CD1c-positive myeloid dendritic cell (primary cell): ENCODE measurements around the gene CDX1.

Experiments used
- DNase-seq: peaks from one replicate; pipeline ENCODE4 v3.0.0-alpha.2; 2016; ENCODE audit errors: extremely low spot score

The CDX1 gene

DNA sequence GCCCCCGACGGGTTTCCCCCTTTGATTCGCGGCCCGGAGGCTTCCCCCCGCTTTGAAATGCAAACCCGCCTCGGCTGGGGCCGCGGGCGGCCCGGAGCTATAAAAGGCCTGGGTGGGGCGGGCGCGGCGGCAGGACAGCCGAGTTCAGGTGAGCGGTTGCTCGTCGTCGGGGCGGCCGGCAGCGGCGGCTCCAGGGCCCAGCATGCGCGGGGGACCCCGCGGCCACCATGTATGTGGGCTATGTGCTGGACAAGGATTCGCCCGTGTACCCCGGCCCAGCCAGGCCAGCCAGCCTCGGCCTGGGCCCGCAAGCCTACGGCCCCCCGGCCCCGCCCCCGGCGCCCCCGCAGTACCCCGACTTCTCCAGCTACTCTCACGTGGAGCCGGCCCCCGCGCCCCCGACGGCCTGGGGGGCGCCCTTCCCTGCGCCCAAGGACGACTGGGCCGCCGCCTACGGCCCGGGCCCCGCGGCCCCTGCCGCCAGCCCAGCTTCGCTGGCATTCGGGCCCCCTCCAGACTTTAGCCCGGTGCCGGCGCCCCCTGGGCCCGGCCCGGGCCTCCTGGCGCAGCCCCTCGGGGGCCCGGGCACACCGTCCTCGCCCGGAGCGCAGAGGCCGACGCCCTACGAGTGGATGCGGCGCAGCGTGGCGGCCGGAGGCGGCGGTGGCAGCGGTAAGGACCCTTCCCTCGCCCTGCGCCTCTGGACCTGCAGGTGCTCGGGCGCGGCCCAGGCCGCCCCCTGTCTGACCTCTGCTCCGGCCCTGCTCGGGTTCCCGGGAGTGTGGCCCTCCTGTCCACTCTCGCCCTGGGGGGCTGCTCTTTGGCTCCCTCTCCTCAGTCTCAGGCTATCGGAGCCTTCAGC, at the start of gene CDX1:
CDX1 (plus strand) TSS at position 129 of the 862 bp plus-strand sequence; CDS start at position 228, 99 bp downstream.
- DNase-seq = no peak

DNA sequence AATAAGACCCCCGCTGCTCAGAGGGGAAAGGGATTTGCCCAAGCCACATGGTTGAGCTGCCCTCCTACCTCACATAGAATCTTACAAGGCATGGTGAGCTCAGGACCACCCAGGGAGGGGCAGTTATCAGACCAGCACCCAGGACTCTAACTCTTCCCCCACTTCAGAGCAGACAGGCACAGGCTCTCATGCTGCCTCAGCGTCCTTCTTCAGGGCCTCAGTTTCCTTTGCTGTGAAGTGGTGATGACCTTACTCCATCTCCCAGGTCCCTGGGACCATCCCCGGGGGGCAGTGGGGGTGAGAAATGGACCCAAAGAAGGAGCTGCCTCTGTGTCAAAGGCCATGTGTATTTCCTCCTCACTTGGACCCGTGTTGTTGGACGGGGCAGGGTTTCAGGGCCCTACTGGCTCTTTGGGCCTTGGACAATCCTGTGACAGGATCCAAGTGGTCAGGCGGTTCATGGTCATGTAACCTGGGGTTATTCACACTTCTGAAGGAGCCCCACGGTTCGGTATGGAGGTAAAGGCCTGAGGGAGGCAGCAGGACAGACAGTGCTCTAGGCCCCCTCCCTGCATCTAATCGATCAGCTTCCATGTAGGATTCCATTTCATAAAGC, 48.5 kb upstream of the CDX1 start:
- DNase-seq = no peak

DNA sequence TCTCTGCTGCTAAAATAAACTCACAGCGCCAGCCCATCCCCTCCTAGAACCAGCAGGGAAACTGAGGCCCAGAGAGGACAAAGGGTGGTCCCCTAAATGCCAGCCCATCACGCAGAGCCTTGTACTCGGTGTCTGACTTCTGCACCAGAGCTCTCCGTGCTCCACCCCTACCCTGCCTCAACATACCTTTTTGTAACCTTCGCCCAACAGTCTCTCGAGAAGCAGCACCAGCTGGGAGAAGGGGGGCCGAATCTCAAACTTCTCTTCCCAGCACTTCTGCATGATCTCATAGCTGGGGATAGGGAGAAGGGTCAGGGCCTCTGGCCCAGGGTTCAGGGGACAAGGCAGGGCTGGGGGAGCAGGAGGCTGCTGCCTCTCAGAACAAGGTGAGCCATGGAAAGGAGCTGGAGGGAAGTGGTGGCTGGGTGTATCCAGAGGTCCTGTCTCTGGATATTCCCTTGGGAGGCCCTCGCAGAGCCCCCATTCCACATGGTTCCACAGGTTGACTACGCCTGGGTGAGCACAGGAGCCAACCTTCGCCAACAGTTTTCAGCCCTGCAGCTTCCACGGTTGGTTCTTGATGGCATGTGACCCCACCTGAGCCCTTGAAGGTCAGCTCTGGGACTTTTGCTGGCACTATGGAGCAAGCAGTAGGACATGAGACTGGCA, 47.9 kb upstream of the CDX1 start:
- no peak for DNase-seq

DNA sequence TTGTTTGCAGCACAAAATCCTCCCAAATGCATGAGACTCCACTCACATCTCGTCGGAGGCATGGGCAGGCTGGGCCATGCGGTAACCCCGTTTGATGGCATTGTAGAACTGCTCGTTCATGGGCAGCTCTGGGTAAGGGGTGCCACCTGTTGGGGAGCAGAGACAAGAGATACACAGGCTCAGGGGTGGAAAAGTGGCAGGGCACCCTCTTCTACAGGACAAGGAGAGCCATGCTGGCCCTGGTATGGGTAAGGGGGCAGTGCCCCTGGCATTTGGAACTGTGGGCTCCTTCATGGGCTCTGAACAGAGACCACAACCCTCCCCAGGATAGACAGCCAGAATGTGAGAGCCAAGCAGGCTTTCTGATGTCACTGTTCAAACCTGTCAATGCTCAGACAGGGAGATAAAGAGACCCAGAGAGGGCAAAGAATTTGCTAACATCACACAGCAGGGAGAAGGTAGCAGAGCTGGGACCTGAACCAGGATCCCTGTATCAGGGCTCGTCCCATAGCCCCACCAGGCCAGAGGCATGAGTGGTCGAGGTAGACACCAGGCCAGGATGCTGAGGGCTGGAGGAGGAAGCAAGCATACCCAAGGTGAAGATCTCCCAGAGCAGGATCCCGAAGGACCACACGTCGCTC, 47.0 kb upstream of the CDX1 start:
- DNase-seq = no peak

DNA sequence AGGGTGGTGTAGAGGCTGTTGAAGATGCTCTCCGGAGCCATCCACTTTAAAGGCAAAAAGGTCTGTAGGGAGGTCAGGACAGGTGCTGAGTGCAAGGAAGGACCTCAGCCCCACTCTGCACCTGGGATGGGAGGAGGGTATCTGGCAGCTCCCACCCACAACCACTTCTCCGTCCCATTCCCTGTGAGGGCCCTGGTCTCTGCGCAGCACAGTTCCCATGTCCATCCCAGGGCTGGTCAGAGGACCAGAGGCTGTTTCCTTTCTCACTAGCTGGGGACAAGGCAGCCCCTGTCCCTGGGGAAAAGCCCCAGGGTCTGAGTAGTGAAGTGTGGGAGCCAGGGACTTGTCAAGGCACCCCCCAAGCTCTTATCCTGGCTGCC, 46.5 kb upstream of the CDX1 start:
- DNase-seq = no peak

DNA sequence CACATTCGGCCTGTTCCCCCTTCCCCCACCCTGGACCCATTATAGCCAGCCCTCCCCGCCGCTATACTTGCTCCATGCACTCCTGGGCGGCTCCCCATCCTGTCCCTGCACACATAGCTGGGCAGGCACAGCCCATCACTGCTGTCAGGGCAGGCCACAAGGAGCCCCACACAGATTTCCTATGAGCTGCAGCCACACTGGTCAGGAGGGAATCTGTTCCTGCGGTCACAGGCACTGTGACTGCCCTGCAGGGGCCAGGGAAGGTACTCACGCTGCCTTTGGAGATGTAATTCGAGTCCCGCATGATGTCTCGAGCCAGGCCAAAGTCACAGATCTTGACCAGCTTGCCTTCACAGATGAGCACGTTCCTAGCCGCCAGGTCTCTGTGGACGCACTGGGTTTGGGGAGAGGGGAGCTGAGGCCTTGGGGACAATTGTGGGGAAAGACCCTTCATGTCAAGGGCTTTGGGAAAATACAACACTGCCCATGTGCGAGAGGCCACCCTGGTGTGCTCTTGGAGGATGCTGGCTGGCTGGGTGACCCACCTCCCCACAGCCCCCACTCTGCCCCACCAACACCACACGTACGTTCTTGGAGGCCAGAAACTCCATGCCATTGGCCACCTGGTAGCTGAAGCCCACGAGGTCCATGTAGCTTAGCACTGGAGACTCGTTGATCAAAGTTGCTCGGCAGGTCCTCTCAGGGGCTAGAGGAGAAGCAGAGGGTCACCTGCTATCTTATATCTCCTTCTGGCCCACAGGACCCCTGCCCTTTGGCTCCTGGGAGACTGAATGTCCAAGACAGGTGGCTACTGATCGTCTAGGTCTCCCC, 45.7 kb upstream of the CDX1 start:
- DNase-seq = no peak

DNA sequence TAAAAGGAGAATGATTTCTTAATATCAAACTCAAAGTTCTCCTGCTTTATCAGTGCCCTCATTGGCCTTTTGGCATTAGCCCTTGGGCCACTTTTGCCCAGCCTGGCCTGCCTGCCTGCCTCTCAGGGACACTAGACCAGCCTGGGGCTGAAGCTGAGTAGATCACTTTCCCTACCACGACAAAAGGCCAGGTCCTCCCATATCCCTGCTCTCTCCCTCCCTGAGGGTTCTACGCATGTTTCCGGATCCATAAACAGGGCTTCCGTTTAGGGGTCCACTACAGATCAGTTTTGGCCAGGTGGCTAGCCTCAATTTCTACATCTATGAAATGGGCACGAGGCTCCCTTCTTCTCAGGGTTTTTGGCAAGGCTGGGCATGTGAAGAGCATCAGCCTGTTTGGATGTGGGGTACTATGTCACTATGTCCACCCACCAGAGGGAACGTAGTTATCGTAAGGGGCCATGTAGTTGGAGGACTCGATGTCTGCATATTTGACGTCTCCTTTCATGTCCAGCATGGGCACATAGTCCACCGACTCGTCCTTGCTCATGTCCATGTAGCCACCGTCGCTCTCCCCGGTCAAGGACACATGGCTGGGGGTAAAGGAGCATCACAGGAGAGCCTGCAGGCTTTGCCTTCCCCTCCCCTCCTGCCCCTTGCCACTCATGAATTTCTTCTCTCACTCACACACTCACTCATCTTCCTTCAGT, 45.0 kb upstream of the CDX1 start:
- no peak for DNase-seq

DNA sequence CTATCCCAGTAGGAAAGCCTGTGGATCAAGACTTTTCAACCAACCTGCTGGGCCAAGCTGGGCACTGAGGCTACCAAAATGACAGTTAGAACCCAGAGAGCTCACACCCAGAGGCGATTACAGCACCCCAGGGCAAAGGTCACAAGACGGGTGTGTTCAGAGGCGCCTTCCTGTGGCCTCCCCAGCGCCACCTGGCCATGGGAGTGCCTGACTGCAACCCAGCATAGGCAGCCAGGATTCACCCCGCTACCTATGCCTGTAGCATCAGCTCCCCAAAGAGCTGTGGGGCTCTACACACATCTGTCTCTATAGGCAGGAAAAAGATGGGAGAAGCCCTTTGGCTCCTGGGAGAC, 44.4 kb upstream of the CDX1 start:
- DNase-seq = peak; percentile 70

DNA sequence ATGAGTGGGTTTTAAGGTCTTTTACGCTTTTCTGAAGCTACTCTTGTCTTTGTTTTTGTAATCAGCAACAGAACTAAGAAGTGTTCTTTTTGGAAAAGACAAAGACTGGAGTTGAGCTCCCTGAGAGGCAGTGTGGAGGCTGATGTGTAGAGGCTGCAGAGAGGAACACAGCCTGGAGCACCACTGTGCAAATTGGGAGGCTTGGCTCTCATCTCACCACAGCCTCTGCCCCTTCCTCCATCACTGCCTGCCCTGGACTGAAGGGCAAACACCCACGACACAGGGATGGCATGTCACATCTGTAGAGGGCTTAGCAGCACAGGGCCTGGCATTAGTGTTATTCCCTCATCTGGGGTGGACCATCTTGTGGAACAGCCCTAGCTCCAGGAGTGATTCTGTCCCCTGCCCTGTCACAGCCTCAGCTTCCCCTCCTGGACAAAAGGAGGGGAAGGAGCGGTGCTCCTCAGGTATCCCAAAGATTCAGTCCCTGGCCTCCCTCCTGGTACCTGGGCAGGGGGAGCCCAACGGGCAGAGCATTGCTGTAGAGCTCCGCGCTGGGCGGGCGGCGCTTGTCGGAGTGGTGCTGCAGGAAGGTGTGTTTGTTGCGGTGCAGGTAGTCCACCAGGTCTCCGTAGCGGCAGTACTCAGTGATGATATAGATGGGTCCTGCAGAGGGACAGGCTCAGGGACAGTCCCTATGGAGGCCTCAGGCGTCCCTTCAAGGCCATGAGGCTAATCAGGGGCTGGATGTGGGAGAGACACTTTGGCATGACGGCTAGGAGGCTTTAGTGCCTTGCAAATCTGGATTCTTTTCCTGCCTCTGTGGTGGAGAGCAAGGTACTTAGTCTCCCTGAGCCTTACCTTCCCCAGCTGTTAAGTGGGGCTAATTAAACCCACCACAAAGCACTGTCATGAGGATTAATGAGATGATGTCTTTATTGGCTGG, 43.8 kb upstream of the CDX1 start:
- no peak for DNase-seq

DNA sequence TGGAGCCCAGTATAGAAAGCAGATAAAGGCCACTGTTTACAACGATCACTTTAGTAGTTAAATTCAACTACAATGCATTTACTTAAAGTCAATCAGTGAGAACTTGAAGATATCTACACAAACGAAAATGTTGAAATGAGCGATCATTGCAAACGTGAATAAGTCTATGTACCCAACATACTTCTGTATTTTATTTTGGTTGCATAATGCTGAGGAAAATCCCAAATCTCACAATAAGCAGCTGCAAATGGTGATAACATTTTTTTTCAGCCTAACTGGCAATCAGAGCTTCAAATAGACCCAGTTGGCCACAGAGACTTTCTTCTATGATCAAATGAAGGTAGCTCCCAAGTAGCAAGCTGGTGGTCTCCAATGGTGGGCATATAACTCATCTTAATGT, 43.0 kb upstream of the CDX1 start:
- DNase-seq = peak; percentile 85

DNA sequence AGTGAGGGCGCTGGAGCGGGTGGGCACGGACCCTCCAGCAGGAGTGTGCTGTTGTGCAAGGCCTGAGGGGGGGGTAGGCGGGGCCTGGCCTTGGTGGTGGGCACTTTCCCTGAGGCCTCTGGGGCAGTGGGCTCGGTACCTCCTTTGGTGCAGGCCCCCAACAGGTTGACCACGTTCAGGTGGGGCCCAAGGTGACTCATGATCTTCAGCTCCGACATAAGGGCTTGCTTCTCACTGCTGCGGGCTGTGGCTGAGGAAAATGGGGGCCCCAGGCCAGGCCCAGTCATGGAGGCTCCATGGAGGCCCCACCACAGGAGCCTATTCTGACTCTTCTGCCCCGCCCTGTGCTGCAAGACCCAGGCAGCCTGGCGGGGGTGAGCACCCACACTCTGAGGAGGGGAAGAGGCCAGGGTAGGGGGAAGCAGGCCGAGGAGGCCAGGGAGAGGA, 42.4 kb upstream of the CDX1 start:
- peak; percentile 61 for DNase-seq

DNA sequence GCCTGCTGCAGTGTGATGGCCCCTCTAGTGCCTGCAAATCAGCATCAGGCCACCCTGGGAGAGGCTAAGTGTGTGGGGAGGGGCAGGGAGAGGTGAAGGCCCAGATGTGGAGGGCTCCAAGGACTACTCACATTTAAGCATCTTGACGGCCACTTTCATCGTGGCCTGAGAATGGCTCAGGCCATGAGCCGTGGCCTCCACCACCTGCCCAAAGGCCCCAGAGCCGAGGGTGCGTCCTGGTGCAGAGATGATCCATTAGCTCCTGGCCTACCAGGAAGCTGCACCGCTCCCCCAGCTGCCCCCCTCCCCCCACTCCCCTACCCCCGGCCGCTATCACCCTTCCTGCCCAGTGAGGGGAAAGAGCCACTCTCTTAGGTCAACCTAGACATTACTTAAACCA, 42.0 kb upstream of the CDX1 start:
- DNase-seq = no peak

DNA sequence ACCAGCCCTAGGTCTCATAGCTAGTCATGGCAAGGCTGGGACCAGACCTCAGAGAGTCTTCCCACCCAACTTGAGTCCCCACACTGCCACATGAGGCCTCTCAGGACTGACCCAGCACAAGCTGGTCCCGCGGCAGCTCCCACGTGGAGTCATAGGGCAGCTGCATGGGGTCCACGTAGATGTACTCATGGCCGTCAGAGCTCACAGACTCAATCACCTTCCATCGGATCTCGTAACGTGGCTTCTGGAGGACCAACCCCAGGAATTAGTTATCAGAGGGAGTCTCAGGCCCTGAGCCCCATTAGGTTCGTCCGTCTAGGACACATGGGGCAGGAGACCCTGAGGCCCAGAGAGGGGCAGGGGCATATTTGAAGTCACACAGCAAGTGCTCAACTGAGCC, 41.2 kb upstream of the CDX1 start:
- DNase-seq = no peak

DNA sequence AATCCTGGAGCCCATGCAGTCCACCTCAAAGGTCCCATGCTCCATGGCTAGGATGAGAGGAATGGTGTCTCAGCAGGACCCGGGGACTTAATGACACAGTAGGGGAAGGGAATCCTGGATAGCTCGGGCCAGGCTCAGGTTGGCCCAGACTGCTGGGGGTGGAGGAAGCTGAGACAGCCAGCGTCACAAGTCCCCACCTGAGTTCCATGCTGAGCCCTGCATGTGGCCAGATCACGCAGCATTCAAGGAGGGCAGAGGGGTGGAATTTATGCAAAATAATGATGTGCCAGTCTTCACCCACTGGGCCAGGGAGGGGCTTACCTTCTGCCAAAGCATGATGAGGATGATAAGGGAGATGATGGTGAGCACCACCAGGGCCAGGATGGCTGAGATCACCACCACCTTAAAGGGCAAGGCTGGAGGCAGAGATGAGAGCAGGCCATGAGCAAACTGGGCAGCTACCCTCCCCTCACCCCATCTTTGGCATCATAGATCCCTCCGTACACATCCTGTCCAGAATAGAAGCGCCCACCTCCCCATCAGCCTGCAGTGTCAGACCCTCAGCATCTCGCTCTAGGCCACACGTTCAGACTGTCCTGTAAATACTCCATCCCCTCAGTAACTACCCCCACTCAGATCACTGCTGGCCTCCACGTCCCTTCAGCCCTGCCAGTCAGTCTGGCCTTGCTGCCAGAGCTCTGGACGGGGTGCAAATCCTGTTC, 40.2 kb upstream of the CDX1 start:
- no peak for DNase-seq

DNA sequence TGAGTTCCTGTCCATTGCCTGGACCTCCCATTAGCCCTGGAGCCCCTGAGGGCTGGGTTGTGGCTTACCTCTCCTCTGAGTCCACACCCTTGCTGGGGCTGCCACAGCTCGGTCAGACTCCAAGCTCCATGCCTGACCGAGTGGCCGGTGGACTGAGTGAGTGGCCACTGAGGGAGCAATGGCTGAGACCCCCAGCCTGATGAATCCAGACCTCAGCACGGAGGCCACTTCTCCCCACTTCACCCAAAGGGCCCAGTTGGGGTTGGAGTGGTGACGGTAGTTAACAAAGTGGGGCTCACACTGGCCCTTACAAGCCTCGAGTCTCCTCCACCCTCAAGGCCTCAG, 39.7 kb upstream of the CDX1 start:
- DNase-seq = no peak

DNA sequence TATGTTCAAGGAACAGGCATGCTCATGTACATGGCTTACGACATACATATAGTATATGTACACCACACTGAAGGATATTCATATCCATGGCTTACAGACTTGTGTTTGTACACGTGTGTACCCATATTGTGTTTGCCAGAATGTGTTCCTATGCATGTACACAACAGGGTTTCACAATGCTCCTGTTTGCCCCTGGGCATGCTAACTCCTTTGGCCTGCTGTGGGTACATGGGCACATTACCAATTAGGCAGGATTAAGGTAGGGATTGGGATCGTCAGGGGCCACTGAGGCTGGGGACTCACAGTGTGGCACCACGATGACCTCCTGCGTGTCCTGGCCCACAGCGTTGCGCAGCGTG, 37.1 kb upstream of the CDX1 start:
- no peak for DNase-seq

DNA sequence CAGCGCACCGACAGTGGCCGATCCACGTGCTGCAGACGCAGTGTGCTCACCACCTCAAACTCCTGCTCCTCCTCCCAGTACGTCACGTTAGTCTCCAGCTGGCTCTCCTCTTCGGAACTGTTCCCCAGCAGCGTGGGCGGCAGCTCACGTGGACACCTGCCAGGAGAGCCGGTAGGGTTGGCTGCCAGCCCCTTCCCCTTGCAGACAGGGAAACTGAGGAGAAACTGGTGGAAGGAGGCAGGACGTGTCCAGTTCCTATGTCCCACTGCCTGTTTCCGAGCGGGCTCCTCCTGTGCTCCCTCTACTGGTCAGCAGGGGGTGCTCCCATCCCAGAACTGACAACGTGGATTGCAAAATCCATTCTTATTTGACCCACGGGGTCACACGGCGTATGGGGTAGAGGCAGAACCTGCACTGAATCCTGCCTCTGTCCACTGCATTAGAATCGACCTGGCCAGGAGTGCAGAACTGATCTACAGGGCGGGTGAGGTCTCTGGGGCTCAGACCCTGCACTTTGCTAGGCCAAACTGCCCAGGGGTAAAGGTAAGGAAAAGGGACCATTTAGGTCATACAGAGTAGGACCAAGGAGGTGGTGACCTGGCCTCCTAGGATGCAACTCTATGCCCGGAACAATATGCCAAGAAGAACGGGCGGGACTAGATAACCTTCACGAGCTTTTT, 36.6 kb upstream of the CDX1 start:
- peak; percentile 86 for DNase-seq

DNA sequence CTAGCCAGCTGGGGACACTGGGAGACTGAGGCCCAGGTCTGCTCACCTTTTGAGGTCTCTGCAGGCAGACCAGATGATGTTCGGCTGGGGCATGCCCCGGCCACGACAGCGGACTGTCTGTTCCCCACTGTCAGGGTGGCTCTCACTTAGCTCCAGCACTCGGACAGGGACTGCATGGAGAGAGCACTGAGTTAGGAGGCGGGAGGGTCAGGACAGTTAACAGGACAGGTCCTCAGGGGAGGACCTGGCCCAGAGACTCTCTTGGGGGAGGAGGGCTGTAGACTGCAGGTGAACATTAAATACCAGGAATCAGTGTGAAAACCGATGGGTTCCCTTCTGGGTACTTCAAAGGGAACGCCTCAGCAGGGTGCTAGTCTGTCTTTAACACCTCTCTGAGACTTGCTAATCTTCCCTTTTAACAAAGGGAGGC, 36.1 kb upstream of the CDX1 start:
- no peak for DNase-seq

DNA sequence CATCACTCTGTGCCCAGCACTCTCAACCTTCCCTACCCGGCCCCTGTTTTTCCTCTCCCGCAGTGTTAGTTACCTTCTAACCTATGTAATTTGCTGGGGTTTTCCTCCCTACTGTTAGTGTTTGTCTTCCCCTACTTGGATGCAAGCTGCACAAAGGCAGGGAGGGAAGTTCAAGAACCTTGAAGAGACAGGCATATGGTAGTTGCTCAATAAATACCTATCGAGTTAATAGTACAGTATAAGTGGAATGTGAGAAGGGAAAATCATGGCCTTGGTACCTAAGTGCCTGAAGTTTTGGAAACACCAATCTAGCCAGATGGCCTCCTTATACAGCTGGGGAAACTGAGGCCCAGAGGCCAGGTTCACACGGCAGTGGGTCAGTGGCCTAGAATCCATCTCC, 35.1 kb upstream of the CDX1 start:
- no peak for DNase-seq
